GM12872 (cell line): Measurements from ENCODE around the gene SLC9C2.

Experiments used
- CTCF ChIP-seq: IDR thresholded peaks from 3 replicates; pipeline ENCODE4 v1.5.1; 2011; ENCODE audit warnings: low read depth, mild to moderate bottlenecking, low read length, moderate library complexity; ENCODE audit not compliant: insufficient read depth

SLC9C2 gene

DNA sequence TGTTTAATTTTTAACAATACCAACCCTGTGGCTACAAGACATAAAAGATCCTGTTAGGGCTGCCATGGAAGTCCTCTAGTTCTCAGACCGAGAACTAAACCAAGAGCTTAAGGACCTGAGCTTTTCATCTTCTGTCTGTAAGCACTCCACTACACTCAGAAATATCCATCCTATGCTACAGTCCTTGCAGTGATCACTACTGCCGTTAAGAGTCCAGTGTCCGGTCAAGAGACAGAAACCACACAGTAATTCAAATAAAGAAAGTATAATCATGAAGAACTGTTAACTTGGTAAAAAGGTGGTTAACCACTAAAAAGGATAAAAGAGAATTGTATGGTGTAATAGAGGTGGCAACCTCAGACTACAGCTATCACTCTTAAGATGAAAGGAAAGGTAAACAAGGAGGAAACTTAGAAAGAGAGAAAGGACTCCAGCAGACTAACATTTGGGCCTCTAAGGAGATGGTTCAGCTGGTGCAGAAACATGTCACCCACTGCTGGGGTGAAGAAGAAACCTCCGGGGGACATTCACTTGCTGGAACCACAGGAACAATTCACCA lies 147.8 kb downstream of the SLC9C2 start:
- TF ChIP-seq CTCF, result no peak

DNA sequence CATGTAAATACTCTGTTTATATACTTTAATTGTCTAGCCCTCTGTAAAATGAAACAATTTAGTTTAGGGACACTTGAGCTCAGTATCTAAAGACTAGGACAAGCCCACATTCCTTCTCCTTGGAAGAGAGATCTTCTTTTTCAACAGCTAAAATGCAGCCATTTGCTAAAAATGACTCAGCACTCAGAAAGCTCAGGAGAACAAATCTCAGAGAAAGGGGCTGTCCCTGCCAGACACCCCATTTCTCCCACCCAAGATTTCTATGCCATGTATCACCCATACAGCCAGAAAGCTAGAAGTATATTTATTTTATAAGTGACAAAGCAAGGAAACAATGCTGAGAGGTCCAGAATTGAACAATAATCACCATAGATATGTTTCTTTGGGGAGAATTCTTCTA lies 148.9 kb downstream of the SLC9C2 start:
- TF ChIP-seq CTCF, result no peak

- TF ChIP-seq CTCF, result no peak
Observed at GRCh38 chr1:173451981-173452380, 150.9 kb downstream of the SLC9C2 start.
